Measurements from ENCODE around the gene VSIG10. TPM values are rescaled to one million over a fixed set of nuclear protein-coding genes. Genes with fewer than 3 reads are reported as not detected.
A peak's percentile ranks its signal among the peaks of the same experiment; 100 is the strongest.
"Not testable (repeated sequence)": the region's sequence is repeated elsewhere in the genome, so short reads cannot be mapped to it uniquely, and the experiment has no call there.

Gene VSIG10
- total RNA-seq, 4 donors from 2014 or later: 9.3 to 22.1 (median 17.0) TPM

DNA sequence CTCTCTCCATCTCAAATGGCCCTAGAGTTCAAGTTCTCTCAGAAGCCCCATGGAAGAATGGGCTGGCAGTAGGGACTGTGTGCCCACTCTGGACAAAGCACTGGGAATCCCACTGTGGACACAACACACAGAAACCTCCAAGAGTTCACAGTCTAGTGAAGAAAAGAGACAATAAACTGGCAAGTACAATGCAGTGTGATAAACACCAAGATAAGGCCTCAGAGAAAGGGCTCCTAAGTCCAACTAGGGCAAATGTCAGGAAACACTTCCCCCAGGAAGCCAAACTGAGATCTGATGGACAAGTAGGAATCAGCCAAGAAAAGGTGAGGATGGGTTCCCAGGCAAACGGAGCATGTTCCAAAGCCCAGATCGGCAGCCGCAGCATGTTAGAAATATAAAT, 5.4 kb downstream of the VSIG10 start:
- intact Hi-C loops (cut with DNase I; ENCODE audit: low total_unique reads): no loop called here
- ATAC-seq: no peak

DNA sequence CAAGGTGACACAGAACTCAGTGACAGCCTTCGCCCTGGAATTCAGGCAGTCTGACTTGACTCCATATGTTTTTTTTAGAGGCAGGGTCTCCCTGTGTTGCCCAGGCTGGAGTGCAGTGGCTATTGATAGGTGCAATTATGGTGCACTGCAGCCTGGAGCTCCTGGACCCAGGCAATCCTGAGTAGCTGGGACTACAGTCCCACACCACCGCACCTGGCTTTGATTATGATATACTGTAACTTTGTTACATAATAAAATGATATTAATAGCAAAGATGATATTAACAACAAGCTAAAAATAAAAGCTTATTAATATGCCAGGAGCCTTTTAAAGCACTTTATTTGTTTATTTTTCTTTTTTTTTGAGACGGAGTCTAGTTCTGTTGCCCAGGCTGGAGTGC, 9.8 kb downstream of the VSIG10 start:
- in situ Hi-C loops (cut with MboI; ENCODE audit: low sequenced_read_pairs in 4 of 4): no loop called here
- peak; percentile 46 to 67 for ATAC-seq
- H3K36me3 ChIP-seq: peaks cover 0 to 17% of the 10 kb centered on the region in 2 donors

More for the DNA sequence above, 5.4 kb downstream of the VSIG10 start:
- no peaks in the 10 kb centered on the region for H3K36me3 ChIP-seq
- DNase-seq: no peak
- no peak overlapping the region for H3K27ac ChIP-seq
- H3K27me3 ChIP-seq: no peaks in the 10 kb centered on the region
- peaks cover 19 to 24% of the 10 kb centered on the region in 2 donors for H3K4me1 ChIP-seq
- in situ Hi-C loops (cut with MboI; ENCODE audit: low sequenced_read_pairs in 4 of 4): no loop called here
- no peaks in the 10 kb centered on the region for H3K9me3 ChIP-seq
- no peak overlapping the region for H3K4me3 ChIP-seq
- TF ChIP-seq, protein P1, sequence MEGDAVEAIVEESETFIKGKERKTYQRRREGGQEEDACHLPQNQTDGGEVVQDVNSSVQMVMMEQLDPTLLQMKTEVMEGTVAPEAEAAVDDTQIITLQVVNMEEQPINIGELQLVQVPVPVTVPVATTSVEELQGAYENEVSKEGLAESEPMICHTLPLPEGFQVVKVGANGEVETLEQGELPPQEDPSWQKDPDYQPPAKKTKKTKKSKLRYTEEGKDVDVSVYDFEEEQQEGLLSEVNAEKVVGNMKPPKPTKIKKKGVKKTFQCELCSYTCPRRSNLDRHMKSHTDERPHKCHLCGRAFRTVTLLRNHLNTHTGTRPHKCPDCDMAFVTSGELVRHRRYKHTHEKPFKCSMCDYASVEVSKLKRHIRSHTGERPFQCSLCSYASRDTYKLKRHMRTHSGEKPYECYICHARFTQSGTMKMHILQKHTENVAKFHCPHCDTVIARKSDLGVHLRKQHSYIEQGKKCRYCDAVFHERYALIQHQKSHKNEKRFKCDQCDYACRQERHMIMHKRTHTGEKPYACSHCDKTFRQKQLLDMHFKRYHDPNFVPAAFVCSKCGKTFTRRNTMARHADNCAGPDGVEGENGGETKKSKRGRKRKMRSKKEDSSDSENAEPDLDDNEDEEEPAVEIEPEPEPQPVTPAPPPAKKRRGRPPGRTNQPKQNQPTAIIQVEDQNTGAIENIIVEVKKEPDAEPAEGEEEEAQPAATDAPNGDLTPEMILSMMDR (IDR thresholded peaks at IDR 0.05 in 4 of 5, conservative IDR thresholded peaks at IDR 0.05 in 1 of 5): no peak
- TF ChIP-seq POLR2A (IDR thresholded peaks at IDR 0.05): no peak

DNA sequence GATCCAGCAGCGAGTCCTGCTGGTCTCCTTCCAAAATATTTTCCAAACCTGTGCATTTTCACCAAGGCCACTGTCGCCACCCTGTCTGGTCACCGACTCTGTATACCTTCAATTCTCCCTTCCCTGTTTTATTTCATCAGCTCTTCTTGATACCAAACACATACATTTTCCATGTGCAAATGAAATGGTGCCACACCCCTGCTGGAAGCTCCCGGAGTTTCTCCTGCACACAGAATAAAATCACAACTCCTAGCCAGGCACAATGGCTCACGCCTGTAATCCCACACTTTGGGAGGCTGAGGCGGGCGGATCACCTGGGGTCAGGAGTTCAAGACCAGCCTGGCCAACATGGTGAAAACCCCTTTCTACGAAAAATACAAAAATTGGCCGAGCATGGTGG, 14.0 kb downstream of the VSIG10 start:
- peaks cover 0 to 17% of the 10 kb centered on the region in 2 donors for H3K36me3 ChIP-seq
- no peak for TF ChIP-seq POLR2A (IDR thresholded peaks at IDR 0.05)
- TF ChIP-seq, protein P1 (IDR thresholded peaks at IDR 0.05 in 4 of 5, conservative IDR thresholded peaks at IDR 0.05 in 1 of 5): no peak
- no peak overlapping the region for H3K27ac ChIP-seq
- intact Hi-C loops (cut with DNase I; ENCODE audit: low total_unique reads): no loop called here
- no peaks in the 10 kb centered on the region for H3K27me3 ChIP-seq
- H3K4me3 ChIP-seq: no peak overlapping the region
- no peaks in the 10 kb centered on the region for H3K9me3 ChIP-seq
- ATAC-seq: no peak
- H3K4me1 ChIP-seq: peaks cover 5 to 8% of the 10 kb centered on the region in 2 donors
- DNase-seq: no peak
- in situ Hi-C loops (cut with MboI; ENCODE audit: low sequenced_read_pairs in 4 of 4): no loop called here

More for the DNA sequence above, 9.8 kb downstream of the VSIG10 start:
- no peak for TF ChIP-seq POLR2A (IDR thresholded peaks at IDR 0.05)
- TF ChIP-seq, protein P1 (IDR thresholded peaks at IDR 0.05 in 4 of 5, conservative IDR thresholded peaks at IDR 0.05 in 1 of 5): no peak
- Histone ChIP-seq H3K4me3 (no peak overlapping the region), H3K27me3 (no peaks in the 10 kb centered on the region), H3K4me1 (peaks cover 5 to 8% of the 10 kb centered on the region in 2 donors), H3K27ac (peak overlapping the region in 3 of 4 donors; percentile 38 to 72 (median 41)), H3K9me3 (no peaks in the 10 kb centered on the region)
- intact Hi-C loops (cut with DNase I; ENCODE audit: low total_unique reads): no loop called here
- no peak for DNase-seq

DNA sequence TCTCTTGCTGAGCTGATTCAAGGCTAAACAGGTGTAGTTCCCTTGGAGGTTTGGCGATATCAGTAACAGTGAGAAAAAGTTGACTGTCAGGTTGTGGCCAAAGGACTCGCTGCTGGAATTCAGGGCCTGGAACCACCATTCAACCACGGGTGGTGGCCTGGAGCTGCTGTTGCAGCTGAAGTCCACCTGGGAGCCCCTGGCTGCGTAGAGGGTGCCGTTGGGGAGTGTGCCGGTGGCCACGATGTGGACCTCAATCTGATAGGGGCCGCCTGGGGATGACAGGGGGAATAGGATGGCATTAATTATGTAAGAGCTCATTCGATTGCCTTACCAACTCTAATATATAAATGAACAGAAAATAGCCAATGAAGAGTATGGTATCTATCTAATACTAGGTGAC, 21.6 kb downstream of the VSIG10 start:
- TF ChIP-seq, protein P1 (IDR thresholded peaks at IDR 0.05 in 4 of 5, conservative IDR thresholded peaks at IDR 0.05 in 1 of 5): no peak
- no peak for TF ChIP-seq POLR2A (IDR thresholded peaks at IDR 0.05)
- H3K4me1 ChIP-seq: no peaks in the 10 kb centered on the region
- intact Hi-C loops (cut with DNase I; ENCODE audit: low total_unique reads) (no loop called here), in situ Hi-C loops (cut with MboI; ENCODE audit: low sequenced_read_pairs in 4 of 4) (no loop called here)
- no peak overlapping the region for H3K27ac ChIP-seq
- H3K4me3 ChIP-seq: no peak overlapping the region
- ATAC-seq: no peak
- H3K9me3 ChIP-seq: no peaks in the 10 kb centered on the region
- DNase-seq: no peak
- peaks cover 0 to 20% of the 10 kb centered on the region in 2 donors for H3K36me3 ChIP-seq
- no peaks in the 10 kb centered on the region for H3K27me3 ChIP-seq

DNA sequence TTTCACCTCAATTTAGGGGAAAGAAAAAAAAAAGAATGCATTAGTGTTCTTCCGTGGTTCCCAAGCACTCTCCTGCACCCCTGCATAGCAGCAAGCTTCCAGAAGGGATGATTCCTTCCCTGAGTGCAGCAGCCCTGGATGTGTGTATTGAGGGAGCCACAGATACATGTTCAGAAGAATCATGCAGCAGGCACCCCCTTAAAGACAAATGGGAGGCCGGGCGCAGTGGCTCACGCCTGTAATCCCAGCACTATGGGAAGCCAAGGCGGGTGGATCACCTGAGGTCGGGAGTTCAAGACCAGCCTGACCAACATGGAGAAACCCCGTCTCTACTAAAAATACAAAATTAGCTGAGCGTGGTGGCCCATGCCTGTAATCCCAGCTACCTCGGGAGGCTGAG, 22.3 kb downstream of the VSIG10 start:
- H3K36me3 ChIP-seq: peaks cover 0 to 21% of the 10 kb centered on the region in 2 donors
- ATAC-seq: not testable (repeated sequence)

More for the DNA sequence above, 22.3 kb downstream of the VSIG10 start:
- H3K9me3 ChIP-seq; H3K4me3 ChIP-seq; H3K27ac ChIP-seq; intact Hi-C loops (cut with DNase I; ENCODE audit: low total_unique reads); H3K4me1 ChIP-seq; DNase-seq; H3K27me3 ChIP-seq; in situ Hi-C loops (cut with MboI; ENCODE audit: low sequenced_read_pairs in 4 of 4): not testable (repeated sequence)

Measured in gastrocnemius medialis (tissue), 4 donors.